HepG2 (cell line): Measurements from ENCODE around the gene CST3. TPM values are rescaled to one million over a fixed set of nuclear protein-coding genes. Genes with fewer than 3 reads are reported as not detected.

Source experiments
- CCAR2 ChIP-seq: fragments of 200-400 bp; formaldehyde crosslinking; optimal IDR thresholded peaks from 2 replicates; pipeline ENCODE3; 2018; ENCODE audit warnings: low read depth, mild to moderate bottlenecking, low read length, moderate library complexity
- CENPT ChIP-seq: sonication (generic); formaldehyde crosslinking; IDR thresholded peaks from 2 replicates; pipeline ENCODE4 v1.8.0; 2022; ENCODE audit warnings: low read depth, mild to moderate bottlenecking, moderate library complexity, missing genetic modification reagents
- DPF2 ChIP-seq: sonication (generic); formaldehyde crosslinking; IDR thresholded peaks from 2 replicates; pipeline ENCODE4 v1.4.0; 2020; ENCODE audit warnings: mild to moderate bottlenecking, low read depth, missing genetic modification reagents, borderline replicate concordance
- EEA1 ChIP-seq: sonication (generic); formaldehyde crosslinking; IDR thresholded peaks from 2 replicates; pipeline ENCODE4 v1.5.1; 2020; ENCODE audit warnings: mild to moderate bottlenecking, missing genetic modification reagents, borderline replicate concordance
- ELF3 ChIP-seq: IDR thresholded peaks from 2 replicates; pipeline ENCODE4 v1.6.1; 2016; ENCODE audit warnings: missing genetic modification reagents, missing compliant biosample characterization
- GABPB1 ChIP-seq: IDR thresholded peaks from 2 replicates; pipeline ENCODE4 v1.6.1; 2016; ENCODE audit warnings: mild to moderate bottlenecking, missing genetic modification reagents, moderate library complexity, missing compliant biosample characterization
- KDM2A ChIP-seq: sonication (generic); formaldehyde crosslinking; IDR thresholded peaks from 2 replicates; pipeline ENCODE4 v1.4.0; 2020; ENCODE audit warnings: low read depth, missing genetic modification reagents, borderline replicate concordance
- KDM5B ChIP-seq: sonication (generic); formaldehyde crosslinking; IDR thresholded peaks from 2 replicates; pipeline ENCODE4 v1.4.0; 2020; ENCODE audit warnings: missing genetic modification reagents, mild to moderate bottlenecking, borderline replicate concordance
- NONO ChIP-seq, 2 experiments: fragments of 450-650 bp in 1 of 2; sonication (generic) in 1 of 2; formaldehyde crosslinking in 1 of 2; IDR thresholded peaks in 1 of 2; conservative IDR thresholded peaks in 1 of 2; 2 replicates each; pipeline versions ENCODE4 v1.6.1 to v1.8.0; 2017 to 2022; ENCODE audit warnings: mild to moderate bottlenecking in 1 of 2, missing genetic modification reagents in 1 of 2, moderate library complexity in 1 of 2
- PAX8 ChIP-seq: sonication (generic); formaldehyde crosslinking; IDR thresholded peaks from 2 replicates; pipeline ENCODE4 v1.8.0; 2022; ENCODE audit warnings: mild to moderate bottlenecking, missing genetic modification reagents, borderline replicate concordance
- RXRB ChIP-seq: IDR thresholded peaks from 2 replicates; pipeline ENCODE4 v1.6.1; 2016; ENCODE audit warnings: borderline replicate concordance, missing genetic modification reagents, missing compliant biosample characterization
- SAFB2 ChIP-seq: sonication (generic); formaldehyde crosslinking; IDR thresholded peaks from 2 replicates; pipeline ENCODE4 v1.5.1; 2020; ENCODE audit warnings: missing genetic modification reagents, low read depth, mild to moderate bottlenecking, borderline replicate concordance
- SOX13 ChIP-seq, 3 experiments: fragments of 450-650 bp in 1 of 3; sonication (generic) in 1 of 3; formaldehyde crosslinking in 1 of 3; IDR thresholded peaks in 2 of 3; conservative IDR thresholded peaks in 1 of 3; 2 replicates each; pipeline versions ENCODE4 v1.5.0 to v1.6.1; 2016 to 2020; ENCODE audit warnings: antibody characterized with exemption in 1 of 3, mild to moderate bottlenecking in 1 of 3, missing compliant biosample characterization in 1 of 3, missing genetic modification reagents in 1 of 3, moderate library complexity in 1 of 3
- TGIF2 ChIP-seq: IDR thresholded peaks from 2 replicates; pipeline ENCODE4 v1.6.1; 2016; ENCODE audit warnings: control low read depth, missing compliant biosample characterization
- ZFAT ChIP-seq: sonication (generic); formaldehyde crosslinking; conservative IDR thresholded peaks from 2 replicates; pipeline ENCODE4 v1.8.1; 2023; ENCODE audit warnings: missing genetic modification reagents, inconsistent platforms
- ZFP36 ChIP-seq: fragments of 150-350 bp; IDR thresholded peaks from 2 replicates; pipeline ENCODE4 v1.6.1; 2018; ENCODE audit warnings: borderline replicate concordance, low read length, low read depth; ENCODE audit not compliant: partially characterized antibody
- ZKSCAN5 ChIP-seq: sonication (generic); formaldehyde crosslinking; IDR thresholded peaks from 2 replicates; pipeline ENCODE4 v1.5.1; 2020; ENCODE audit warnings: mild to moderate bottlenecking, missing genetic modification reagents
- ZNF101 ChIP-seq: sonication (generic); formaldehyde crosslinking; IDR thresholded peaks from 2 replicates; pipeline ENCODE4 v1.4.0; 2020; ENCODE audit warnings: mild to moderate bottlenecking, low read depth, missing genetic modification reagents, borderline replicate concordance
- ZNF329 ChIP-seq: sonication (generic); formaldehyde crosslinking; IDR thresholded peaks from 2 replicates; pipeline ENCODE4 v1.9.0; 2021; ENCODE audit warnings: low read depth, mild to moderate bottlenecking, missing genetic modification reagents
- ZNF605 ChIP-seq: sonication (generic); formaldehyde crosslinking; IDR thresholded peaks from 2 replicates; pipeline ENCODE4 v1.8.0; 2022; ENCODE audit warnings: mild to moderate bottlenecking, missing genetic modification reagents
- ZNF672 ChIP-seq: sonication (generic); formaldehyde crosslinking; IDR thresholded peaks from 2 replicates; pipeline ENCODE4 v1.8.1; 2022; ENCODE audit warnings: missing genetic modification reagents
- ZNF710 ChIP-seq: sonication (generic); formaldehyde crosslinking; IDR thresholded peaks from 2 replicates; pipeline ENCODE4 v1.5.0; 2020; ENCODE audit warnings: mild to moderate bottlenecking, missing genetic modification reagents, borderline replicate concordance
- polyA plus RNA-seq, 8 experiments: library from polyadenylated mRNA; depleted of rRNA in 3 of 8; stranded (reverse) in 7 of 8; unstranded in 1 of 8; fragments of >200 nt; fragmentation: Illumina TruSeq in 4 of 8; extraction: Trizol in 4 of 8; gene quantifications; 2 replicates each; pipeline versions ENCODE4 v1.2.1 to v1.2.3, GENCODE V29; 2011 to 2016; ENCODE audit warnings: low read depth in 4 of 8, missing spikeins in 1 of 8, mixed read lengths in 1 of 8; ENCODE audit not compliant: insufficient read depth in 1 of 8
- total RNA-seq, 5 experiments: library from RNA; depleted of rRNA; stranded (reverse); fragments of >200 nt; fragmentation: Illumina TruSeq; extraction: Trizol; gene quantifications; 2 replicates each; pipeline ENCODE4 v1.2.3, GENCODE V29; 2016; ENCODE audit warnings: low read depth in 1 of 5
- TF ChIP-seq, protein P1 (sequence below): sonication (generic); formaldehyde crosslinking; IDR thresholded peaks from 2 replicates; pipeline ENCODE4 v1.4.0; 2020; ENCODE audit warnings: missing genetic modification reagents, low read depth, mild to moderate bottlenecking, borderline replicate concordance
- TF ChIP-seq, protein P2 (sequence below): sonication (generic); formaldehyde crosslinking; IDR thresholded peaks from 2 replicates; pipeline ENCODE4 v1.5.0; 2020; ENCODE audit warnings: missing genetic modification reagents

The CST3 gene
- total and polyA plus RNA-seq, 2 of the 13 experiments (the other 11 are each of a cell fraction or from before 2014, with no cell fraction given), result 690 to 1,005 TPM

DNA sequence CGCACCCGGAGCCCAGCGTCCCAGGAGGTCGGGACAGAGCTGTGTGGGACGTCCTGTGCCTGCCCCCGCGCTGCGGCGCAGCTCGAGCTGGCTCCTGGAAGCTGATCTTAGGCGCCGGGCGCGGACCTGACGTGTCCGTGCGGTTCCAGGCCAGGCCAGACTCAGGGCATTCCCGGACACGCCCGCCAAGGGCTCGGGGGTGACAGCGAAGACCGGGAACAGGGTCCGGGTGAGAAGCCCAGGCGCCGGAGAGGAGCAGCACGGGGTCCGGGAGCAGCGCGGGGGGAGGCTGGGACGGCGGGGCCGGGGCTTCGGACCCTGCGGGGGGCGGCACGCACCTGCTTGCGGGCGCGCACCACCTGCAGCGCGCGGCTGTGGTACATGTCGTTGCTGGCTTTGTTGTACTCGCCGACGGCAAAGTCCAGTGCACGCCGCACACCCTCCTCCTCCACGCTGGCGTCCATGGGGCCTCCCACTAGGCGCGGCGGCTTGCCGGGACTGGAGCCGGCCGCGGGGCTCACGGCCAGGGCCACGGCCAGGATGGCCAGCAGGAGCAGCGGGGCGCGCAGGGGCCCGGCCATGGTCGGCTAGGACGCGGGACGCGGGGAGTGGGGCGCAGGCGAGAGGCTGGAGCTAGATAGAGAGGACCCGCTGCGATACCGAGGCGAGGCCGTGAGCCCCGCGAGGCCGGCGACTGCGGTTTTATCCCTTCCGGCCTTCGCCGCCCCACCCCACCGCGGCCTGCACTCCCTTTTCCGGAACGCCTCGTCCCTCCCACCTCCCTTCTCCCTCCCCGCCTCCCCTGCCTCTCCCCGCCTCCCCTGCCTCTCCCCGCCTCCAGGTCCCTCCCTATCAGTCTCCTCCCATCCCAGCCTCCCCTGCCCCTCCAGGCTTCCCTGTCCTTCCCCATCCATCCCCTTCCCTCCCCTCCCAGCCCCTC lies at the start of gene CST3 (continued):
- TF ChIP-seq ZNF710, result peak; percentile 49; the same call in 1 of the 2 replicates
- TF ChIP-seq PAX8, result peak; percentile 96
- TF ChIP-seq ZKSCAN5 (CRISPR knock-in tag), result no peak
- TF ChIP-seq DPF2, result no peak
- peak; percentile 70 for TF ChIP-seq SOX13 (IDR thresholded peaks at IDR 0.05)
- peak; percentile 32 to 55; a peak in 2 of 4 replicates for TF ChIP-seq SOX13 (CRISPR knock-in tag; conservative IDR thresholded peaks at IDR 0.05 in 1 of 2, IDR thresholded peaks at IDR 0.05 in 1 of 2)
- no peak for TF ChIP-seq CCAR2
- TF ChIP-seq ZNF605 (CRISPR knock-in tag), result peak; percentile 75; the same call in 1 of the 2 replicates
- peak; percentile 99 for TF ChIP-seq KDM5B
- TF ChIP-seq ZNF329 (CRISPR knock-in tag), result peak; percentile 83; the same call in 1 of the 2 replicates
- TF ChIP-seq CENPT (CRISPR knock-in tag), result peak; percentile 69
- peak; percentile 92 for TF ChIP-seq ELF3 (CRISPR knock-in tag)
- TF ChIP-seq, protein P1, sequence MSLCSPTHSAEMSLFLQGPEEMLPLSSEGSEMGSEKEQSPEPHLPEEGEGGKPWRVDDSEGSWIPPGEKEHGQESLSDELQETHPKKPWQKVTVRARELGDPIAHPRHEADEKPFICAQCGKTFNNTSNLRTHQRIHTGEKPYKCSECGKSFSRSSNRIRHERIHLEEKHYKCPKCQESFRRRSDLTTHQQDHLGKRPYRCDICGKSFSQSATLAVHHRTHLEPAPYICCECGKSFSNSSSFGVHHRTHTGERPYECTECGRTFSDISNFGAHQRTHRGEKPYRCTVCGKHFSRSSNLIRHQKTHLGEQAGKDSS (CRISPR knock-in tag), result peak; percentile 95
- TF ChIP-seq ZNF672, result 0 out of 2 replicates have a peak, but pooled peaks have one; percentile 89
- peak; percentile 17 for TF ChIP-seq ZFP36
- peak; percentile 52 for TF ChIP-seq RXRB
- peak; percentile 95; the same call in 1 of the 2 replicates for TF ChIP-seq EEA1 (CRISPR knock-in tag)
- TF ChIP-seq, protein P2, sequence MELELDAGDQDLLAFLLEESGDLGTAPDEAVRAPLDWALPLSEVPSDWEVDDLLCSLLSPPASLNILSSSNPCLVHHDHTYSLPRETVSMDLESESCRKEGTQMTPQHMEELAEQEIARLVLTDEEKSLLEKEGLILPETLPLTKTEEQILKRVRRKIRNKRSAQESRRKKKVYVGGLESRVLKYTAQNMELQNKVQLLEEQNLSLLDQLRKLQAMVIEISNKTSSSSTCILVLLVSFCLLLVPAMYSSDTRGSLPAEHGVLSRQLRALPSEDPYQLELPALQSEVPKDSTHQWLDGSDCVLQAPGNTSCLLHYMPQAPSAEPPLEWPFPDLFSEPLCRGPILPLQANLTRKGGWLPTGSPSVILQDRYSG (CRISPR knock-in tag), result peak; percentile 85; the same call in 1 of the 2 replicates
- peak; percentile 95; the same call in 1 of the 2 replicates for TF ChIP-seq SAFB2 (CRISPR knock-in tag)
- TF ChIP-seq ZFAT (CRISPR knock-in tag), result peak; percentile 75; the same call in 1 of the 2 replicates
- TF ChIP-seq NONO (IDR thresholded peaks at IDR 0.05), result no peak
- TF ChIP-seq NONO (CRISPR knock-in tag; conservative IDR thresholded peaks at IDR 0.05), result peak; percentile 98
- peak; percentile 84 for TF ChIP-seq GABPB1 (CRISPR knock-in tag)
- peak; percentile 71 for TF ChIP-seq KDM2A (CRISPR knock-in tag)
- peak; percentile 53; the same call in 1 of the 2 replicates for TF ChIP-seq ZNF101
- no peak; the same call in 1 of the 2 replicates for TF ChIP-seq TGIF2 (CRISPR knock-in tag)
